ENCODE measurements around the gene MCM9. TPM values are rescaled to one million over a fixed set of nuclear protein-coding genes. Genes with fewer than 3 reads are reported as not detected.

Gene MCM9
- polyA plus RNA-seq (2013, experiment 1 of 2), result 5.1 TPM
- polyA plus RNA-seq (2013, experiment 2 of 2), result 4.9 TPM

GRCh38 chr6:118934461-118935330 is at the start of gene MCM9:
MCM9 (minus strand) TSS chr6:118935159; CDS start chr6:118931723, 3,436 bp downstream.
- Histone ChIP-seq H4K91ac (ENCODE audit: low read depth, low read length, poor library complexity) (no peak within 1 kb of the TSS), H2BK5ac (ENCODE audit: low read length) (peak within 1 kb of the TSS; percentile 71), H2AK5ac (ENCODE audit: low read depth, low read length) (no peak within 1 kb of the TSS), H3K4me2 (ENCODE audit: insufficient read depth, low read length, poor library complexity, severe bottlenecking) (peak within 1 kb of the TSS; percentile 71), H2BK12ac (ENCODE audit: low read length) (no peak within 1 kb of the TSS), H3K36me3 (replicated peaks in 1 of 2; ENCODE audit: control insufficient read depth in 2 of 2, insufficient read depth in 2 of 2, low read length in 2 of 2) (peaks cover 2 to 31% of the 10 kb centered on the region in 2 donors), H3K4me3 (ENCODE audit: low read length in 2 of 2) (peak within 1 kb of the TSS; percentile 85 to 91), H3K14ac (ENCODE audit: low read length) (peak within 1 kb of the TSS; percentile 63), H3K4me1 (ENCODE audit: control insufficient read depth in 2 of 2, insufficient read depth in 1 of 2, low read depth in 1 of 2, low read length in 2 of 2) (peaks cover 3% of the 10 kb centered on the region in 2 donors), H2AFZ (ENCODE audit: low read length) (peak within 1 kb of the TSS; percentile 95), H3K18ac (ENCODE audit: low read length) (peak within 1 kb of the TSS; percentile 95), H3K27me3 (ENCODE audit: control insufficient read depth in 3 of 3, insufficient read depth in 3 of 3, low read depth in 1 of 3, low read length in 3 of 3) (no peaks in the 10 kb centered on the region), H2BK15ac (ENCODE audit: low read length) (no peak within 1 kb of the TSS), H4K8ac (ENCODE audit: low read depth, low read length) (no peak within 1 kb of the TSS), H3K4ac (ENCODE audit: low read length) (no peak within 1 kb of the TSS), H3K79me1 (ENCODE audit: low read depth, low read length) (no peaks in the 10 kb centered on the region), H2BK120ac (ENCODE audit: low read depth, low read length) (no peak within 1 kb of the TSS), H3K27ac (replicated peaks; ENCODE audit: low read length) (peak within 1 kb of the TSS; percentile 75), H3K23ac (ENCODE audit: low read depth, low read length, poor library complexity) (peak within 1 kb of the TSS; percentile 85), H3K9ac (ENCODE audit: low read depth, low read length, poor library complexity) (peak within 1 kb of the TSS; percentile 81), H3K9me3 (replicated peaks in 1 of 2; ENCODE audit: control insufficient read depth in 2 of 2, insufficient read depth in 1 of 2, low read depth in 1 of 2, low read length in 2 of 2) (peaks cover 0 to 15% of the 10 kb centered on the region in 2 donors)
- peak; percentile 90 for DNase-seq (ENCODE audit: low spot score)
- WGBS, 2 donors (ENCODE audit: extremely low coverage in 2 of 2, insufficient read length in 2 of 2, insufficient replicate concordance in 1 of 2), result no CpG with 5 or more reads among the region's 95 CpGs

- no peak overlapping the region for H3K4me2 ChIP-seq (ENCODE audit: insufficient read depth, low read length, poor library complexity, severe bottlenecking)
- WGBS, 2 donors (ENCODE audit: extremely low coverage in 2 of 2, insufficient read length in 2 of 2, insufficient replicate concordance in 1 of 2), result no CpG with 5 or more reads among the region's 2 CpGs
Measured at GRCh38 chr6:118984342-118984741, 49.4 kb upstream of the MCM9 start.

GRCh38 chr6:118982575-118982911 is 47.6 kb upstream of the MCM9 start:
- H3K79me1 ChIP-seq (ENCODE audit: low read depth, low read length), result no peaks in the 10 kb centered on the region
- H2BK15ac ChIP-seq (ENCODE audit: low read length), result no peak overlapping the region
- DNase-seq (ENCODE audit: low spot score), result no peak
- no peak overlapping the region for H2BK5ac ChIP-seq (ENCODE audit: low read length)
- no peak overlapping the region for H3K4me3 ChIP-seq (ENCODE audit: low read length in 2 of 2)
- no peak overlapping the region for H2AK5ac ChIP-seq (ENCODE audit: low read depth, low read length)
- no peak overlapping the region for H2BK120ac ChIP-seq (ENCODE audit: low read depth, low read length)
- no peak overlapping the region for H3K23ac ChIP-seq (ENCODE audit: low read depth, low read length, poor library complexity)
- H3K27ac ChIP-seq (replicated peaks; ENCODE audit: low read length), result no peak overlapping the region
- H3K9ac ChIP-seq (ENCODE audit: low read depth, low read length, poor library complexity), result no peak overlapping the region
- H3K18ac ChIP-seq (ENCODE audit: low read length), result no peak overlapping the region
- no peak overlapping the region for H3K4ac ChIP-seq (ENCODE audit: low read length)
- no peak overlapping the region for H4K91ac ChIP-seq (ENCODE audit: low read depth, low read length, poor library complexity)
- H2AFZ ChIP-seq (ENCODE audit: low read length), result no peak overlapping the region
- H3K27me3 ChIP-seq (ENCODE audit: control insufficient read depth in 3 of 3, insufficient read depth in 3 of 3, low read depth in 1 of 3, low read length in 3 of 3), result no peaks in the 10 kb centered on the region
- H3K14ac ChIP-seq (ENCODE audit: low read length), result no peak overlapping the region
- WGBS, 2 donors (ENCODE audit: extremely low coverage in 2 of 2, insufficient read length in 2 of 2, insufficient replicate concordance in 1 of 2), result no CpG with 5 or more reads among the region's 3 CpGs
- H3K4me2 ChIP-seq (ENCODE audit: insufficient read depth, low read length, poor library complexity, severe bottlenecking), result no peak overlapping the region
- H3K36me3 ChIP-seq (replicated peaks in 1 of 2; ENCODE audit: control insufficient read depth in 2 of 2, insufficient read depth in 2 of 2, low read length in 2 of 2), result peaks cover 0 to 67% of the 10 kb centered on the region in 2 donors
- peaks cover 0 to 5% of the 10 kb centered on the region in 2 donors for H3K9me3 ChIP-seq (replicated peaks in 1 of 2; ENCODE audit: control insufficient read depth in 2 of 2, insufficient read depth in 1 of 2, low read depth in 1 of 2, low read length in 2 of 2)
- no peaks in the 10 kb centered on the region for H3K4me1 ChIP-seq (ENCODE audit: control insufficient read depth in 2 of 2, insufficient read depth in 1 of 2, low read depth in 1 of 2, low read length in 2 of 2)
- no peak overlapping the region for H4K8ac ChIP-seq (ENCODE audit: low read depth, low read length)
- H2BK12ac ChIP-seq (ENCODE audit: low read length), result no peak overlapping the region

More at GRCh38 chr6:118984342-118984741, 49.4 kb upstream of the MCM9 start:
- H2BK5ac ChIP-seq (ENCODE audit: low read length), result no peak overlapping the region
- H3K27ac ChIP-seq (replicated peaks; ENCODE audit: low read length), result no peak overlapping the region
- peaks cover 0 to 53% of the 10 kb centered on the region in 2 donors for H3K36me3 ChIP-seq (replicated peaks in 1 of 2; ENCODE audit: control insufficient read depth in 2 of 2, insufficient read depth in 2 of 2, low read length in 2 of 2)
- H3K9ac ChIP-seq (ENCODE audit: low read depth, low read length, poor library complexity), result no peak overlapping the region
- H3K27me3 ChIP-seq (ENCODE audit: control insufficient read depth in 3 of 3, insufficient read depth in 3 of 3, low read depth in 1 of 3, low read length in 3 of 3), result no peaks in the 10 kb centered on the region
- no peak overlapping the region for H2BK120ac ChIP-seq (ENCODE audit: low read depth, low read length)
- no peak overlapping the region for H2BK15ac ChIP-seq (ENCODE audit: low read length)
- H3K79me1 ChIP-seq (ENCODE audit: low read depth, low read length), result no peaks in the 10 kb centered on the region
- DNase-seq (ENCODE audit: low spot score), result no peak
- no peak overlapping the region for H3K23ac ChIP-seq (ENCODE audit: low read depth, low read length, poor library complexity)
- no peaks in the 10 kb centered on the region for H3K4me1 ChIP-seq (ENCODE audit: control insufficient read depth in 2 of 2, insufficient read depth in 1 of 2, low read depth in 1 of 2, low read length in 2 of 2)
- no peak overlapping the region for H2BK12ac ChIP-seq (ENCODE audit: low read length)
- no peak overlapping the region for H2AK5ac ChIP-seq (ENCODE audit: low read depth, low read length)
- no peak overlapping the region for H3K14ac ChIP-seq (ENCODE audit: low read length)
- H2AFZ ChIP-seq (ENCODE audit: low read length), result no peak overlapping the region
- no peak overlapping the region for H3K4me3 ChIP-seq (ENCODE audit: low read length in 2 of 2)
- no peaks in the 10 kb centered on the region for H3K9me3 ChIP-seq (replicated peaks in 1 of 2; ENCODE audit: control insufficient read depth in 2 of 2, insufficient read depth in 1 of 2, low read depth in 1 of 2, low read length in 2 of 2)
- H3K4ac ChIP-seq (ENCODE audit: low read length), result no peak overlapping the region
- no peak overlapping the region for H4K91ac ChIP-seq (ENCODE audit: low read depth, low read length, poor library complexity)
- H4K8ac ChIP-seq (ENCODE audit: low read depth, low read length), result no peak overlapping the region
- H3K18ac ChIP-seq (ENCODE audit: low read length), result no peak overlapping the region

GRCh38 chr6:118981884-118982574 is 47.1 kb upstream of the MCM9 start:
- H3K36me3 ChIP-seq (replicated peaks in 1 of 2; ENCODE audit: control insufficient read depth in 2 of 2, insufficient read depth in 2 of 2, low read length in 2 of 2), result peaks cover 0 to 67% of the 10 kb centered on the region in 2 donors
- no peak overlapping the region for H2BK120ac ChIP-seq (ENCODE audit: low read depth, low read length)
- no peak overlapping the region for H2AFZ ChIP-seq (ENCODE audit: low read length)
- H3K27me3 ChIP-seq (ENCODE audit: control insufficient read depth in 3 of 3, insufficient read depth in 3 of 3, low read depth in 1 of 3, low read length in 3 of 3), result no peaks in the 10 kb centered on the region
- H3K4me3 ChIP-seq (ENCODE audit: low read length in 2 of 2), result no peak overlapping the region
- no peak overlapping the region for H3K18ac ChIP-seq (ENCODE audit: low read length)
- H2BK12ac ChIP-seq (ENCODE audit: low read length), result no peak overlapping the region
- H2BK5ac ChIP-seq (ENCODE audit: low read length), result no peak overlapping the region
- no peak overlapping the region for H3K14ac ChIP-seq (ENCODE audit: low read length)
- H3K27ac ChIP-seq (replicated peaks; ENCODE audit: low read length), result no peak overlapping the region
- no peaks in the 10 kb centered on the region for H3K4me1 ChIP-seq (ENCODE audit: control insufficient read depth in 2 of 2, insufficient read depth in 1 of 2, low read depth in 1 of 2, low read length in 2 of 2)
- no peak overlapping the region for H2AK5ac ChIP-seq (ENCODE audit: low read depth, low read length)
- H2BK15ac ChIP-seq (ENCODE audit: low read length), result no peak overlapping the region
- H3K23ac ChIP-seq (ENCODE audit: low read depth, low read length, poor library complexity), result no peak overlapping the region
- H3K79me1 ChIP-seq (ENCODE audit: low read depth, low read length), result no peaks in the 10 kb centered on the region
- peaks cover 0 to 5% of the 10 kb centered on the region in 2 donors for H3K9me3 ChIP-seq (replicated peaks in 1 of 2; ENCODE audit: control insufficient read depth in 2 of 2, insufficient read depth in 1 of 2, low read depth in 1 of 2, low read length in 2 of 2)
- no peak overlapping the region for H4K8ac ChIP-seq (ENCODE audit: low read depth, low read length)
- DNase-seq (ENCODE audit: low spot score), result no peak
- no peak overlapping the region for H4K91ac ChIP-seq (ENCODE audit: low read depth, low read length, poor library complexity)
- no peak overlapping the region for H3K4ac ChIP-seq (ENCODE audit: low read length)
- no peak overlapping the region for H3K9ac ChIP-seq (ENCODE audit: low read depth, low read length, poor library complexity)
- no peak overlapping the region for H3K4me2 ChIP-seq (ENCODE audit: insufficient read depth, low read length, poor library complexity, severe bottlenecking)
- no CpG with 5 or more reads among the region's 6 CpGs for WGBS, 2 donors (ENCODE audit: extremely low coverage in 2 of 2, insufficient read length in 2 of 2, insufficient replicate concordance in 1 of 2)
